Upper lobe of left lung (tissue), 6 donors: ENCODE results near the gene TMEM33. TPM values are rescaled to one million over a fixed set of nuclear protein-coding genes. Genes with fewer than 3 reads are reported as not detected.

Experiments
- ATAC-seq, 2 donors: fragments of 200-7000 bp; cut with Tn5 transposase; one replicate each; pipeline ENCODE4 v1.9.1; 2022; ENCODE audit warnings: mild to moderate bottlenecking in 2 of 2, moderate library complexity in 2 of 2; ENCODE audit not compliant: low FRiP score in 2 of 2
- DNase-seq, 2 donors: peaks; one replicate each; pipeline ENCODE4 v3.0.0-alpha.2; 2019 to 2020
- H3K27ac ChIP-seq, 4 donors: fragments of 200-600 bp; sonication (generic); one replicate each; pipeline ENCODE4 v1.5.1; 2016 to 2019
- H3K27me3 ChIP-seq, 4 donors: fragments of 200-600 bp; sonication (generic); one replicate each; pipeline ENCODE4 v1.5.1; 2017 to 2019
- H3K36me3 ChIP-seq, 4 donors: fragments of 200-600 bp; sonication (generic); one replicate each; pipeline ENCODE4 v1.5.1; 2016 to 2019
- H3K4me1 ChIP-seq, 4 donors: fragments of 200-600 bp; sonication (generic); one replicate each; pipeline ENCODE4 v1.5.1; 2018 to 2019
- H3K4me3 ChIP-seq, 4 donors: fragments of 200-600 bp; sonication (generic); one replicate each; pipeline ENCODE4 v1.5.1; 2017 to 2019; ENCODE audit warnings: mild to moderate bottlenecking in 2 of 4, moderate library complexity in 1 of 4
- H3K9me3 ChIP-seq, 4 donors: fragments of 200-600 bp; sonication (generic); one replicate each; pipeline ENCODE4 v1.5.1; 2018 to 2019
- EP300 ChIP-seq, 4 donors: sonication (generic); formaldehyde crosslinking; IDR thresholded peaks; one replicate each; pipeline ENCODE4 v1.5.1; 2017; ENCODE audit warnings: antibody characterized with exemption in 4 of 4, control low read depth in 2 of 4
- POLR2A ChIP-seq, 4 donors: fragments of 450-650 bp; IDR thresholded peaks; one replicate each; pipeline ENCODE4 v1.5.1; 2016 to 2017; ENCODE audit warnings: antibody characterized with exemption in 4 of 4, mild to moderate bottlenecking in 2 of 4
- POLR2AphosphoS5 ChIP-seq, 2 donors: sonication (generic); formaldehyde crosslinking; IDR thresholded peaks; one replicate each; pipeline ENCODE4 v1.5.1; 2017; ENCODE audit warnings: antibody characterized with exemption in 2 of 2
- WGBS, 2 donors: methylation state at CpG; one replicate each; pipeline ENCODE4 v1.1.5; 2017 to 2018; 5-methylcytosine and 5-hydroxymethylcytosine counted together
- small RNA-seq, 4 donors: library from RNA; depleted of rRNA; stranded (forward); fragments of <200 nt; gene quantifications; one replicate each; pipeline ENCODE3, GENCODE V24; 2016
- total RNA-seq, 6 donors: library from RNA; depleted of rRNA in 4 of 6; stranded (reverse); fragments of >200 nt in 4 of 6; gene quantifications; one replicate each; pipeline versions ENCODE4 v1.1.0 to v1.2.1, GENCODE V29; 2016 to 2021
- TF ChIP-seq, protein P1 (sequence below), 6 experiments: fragments of 450-650 bp in 4 of 6; fragments of 200-600 bp in 2 of 6; sonication (generic) in 2 of 6; IDR thresholded peaks; one replicate each; pipeline ENCODE4 v1.5.1; 2016 to 2019; ENCODE audit warnings: antibody characterized with exemption in 6 of 6
- donor health status: DM: no; HTN: no; CAD: no; lungs with moderate emphysema.
- donor health status: DM: no; HTN: yes; CAD: no; lungs with severe emphysema.

The TMEM33 gene
- total RNA-seq, 6 donors from 2014 or later: 14.7 to 68.9 (median 46.9) TPM

DNA sequence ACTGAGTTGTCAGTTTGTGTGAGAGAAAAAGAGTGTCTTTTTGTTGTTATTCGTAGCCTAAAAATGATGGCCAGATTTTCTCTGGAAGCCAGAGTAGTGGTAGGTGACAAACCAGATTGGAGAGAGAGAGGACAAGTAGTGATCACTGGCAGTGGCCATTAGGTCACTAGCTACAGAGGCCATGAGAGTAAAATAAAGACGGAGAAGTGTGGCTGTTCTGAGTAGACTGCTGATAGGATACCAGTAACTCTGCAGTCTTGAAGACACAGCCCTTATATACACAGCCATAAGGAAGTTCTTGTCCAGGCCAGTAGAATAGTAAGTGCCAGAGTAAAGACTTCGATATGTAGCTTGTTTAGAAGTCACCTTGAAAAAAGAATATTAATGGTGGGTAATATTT, 62.8 kb downstream of the TMEM33 start:
- peak overlapping the region in 1 of 4 donors; percentile 10 for H3K27ac ChIP-seq
- no peaks in the 10 kb centered on the region for H3K4me1 ChIP-seq
- H3K9me3 ChIP-seq: no peaks in the 10 kb centered on the region
- TF ChIP-seq POLR2AphosphoS5 (IDR thresholded peaks at IDR 0.05) (no peak), POLR2A (IDR thresholded peaks at IDR 0.05) (no peak), EP300 (IDR thresholded peaks at IDR 0.05) (no peak)
- TF ChIP-seq, protein P1, sequence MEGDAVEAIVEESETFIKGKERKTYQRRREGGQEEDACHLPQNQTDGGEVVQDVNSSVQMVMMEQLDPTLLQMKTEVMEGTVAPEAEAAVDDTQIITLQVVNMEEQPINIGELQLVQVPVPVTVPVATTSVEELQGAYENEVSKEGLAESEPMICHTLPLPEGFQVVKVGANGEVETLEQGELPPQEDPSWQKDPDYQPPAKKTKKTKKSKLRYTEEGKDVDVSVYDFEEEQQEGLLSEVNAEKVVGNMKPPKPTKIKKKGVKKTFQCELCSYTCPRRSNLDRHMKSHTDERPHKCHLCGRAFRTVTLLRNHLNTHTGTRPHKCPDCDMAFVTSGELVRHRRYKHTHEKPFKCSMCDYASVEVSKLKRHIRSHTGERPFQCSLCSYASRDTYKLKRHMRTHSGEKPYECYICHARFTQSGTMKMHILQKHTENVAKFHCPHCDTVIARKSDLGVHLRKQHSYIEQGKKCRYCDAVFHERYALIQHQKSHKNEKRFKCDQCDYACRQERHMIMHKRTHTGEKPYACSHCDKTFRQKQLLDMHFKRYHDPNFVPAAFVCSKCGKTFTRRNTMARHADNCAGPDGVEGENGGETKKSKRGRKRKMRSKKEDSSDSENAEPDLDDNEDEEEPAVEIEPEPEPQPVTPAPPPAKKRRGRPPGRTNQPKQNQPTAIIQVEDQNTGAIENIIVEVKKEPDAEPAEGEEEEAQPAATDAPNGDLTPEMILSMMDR (IDR thresholded peaks at IDR 0.05): no peak
- H3K36me3 ChIP-seq: peaks cover 0 to 7% (median 3%) of the 10 kb centered on the region in 4 donors
- WGBS, 2 donors: 87 to 88% methylated on average over 3 of the region's 3 CpGs
- no peak for DNase-seq
- H3K4me3 ChIP-seq: no peak overlapping the region
- ATAC-seq: no peak
- no peaks in the 10 kb centered on the region for H3K27me3 ChIP-seq

DNA sequence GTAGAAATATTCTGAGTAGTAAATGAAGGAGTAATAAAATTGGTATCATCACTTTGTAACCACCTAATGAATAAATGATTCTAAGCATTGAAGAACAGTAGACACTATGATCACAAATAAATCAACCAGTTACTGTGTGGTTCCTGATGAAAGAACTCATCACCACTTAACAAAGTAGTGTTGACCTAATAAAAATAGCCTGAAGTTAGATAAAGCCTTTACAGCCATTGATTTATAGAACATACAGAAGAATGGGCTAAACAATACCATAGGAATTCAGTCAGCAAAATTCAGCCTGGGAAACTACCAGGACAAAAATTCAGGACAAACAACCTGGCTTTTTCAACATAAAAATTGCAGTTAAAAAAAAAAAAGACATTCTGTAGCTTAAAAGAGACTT, 64.1 kb downstream of the TMEM33 start:
- DNase-seq (no peak), ATAC-seq (no peak)
- H3K9me3 ChIP-seq: no peaks in the 10 kb centered on the region
- no peak overlapping the region for H3K4me3 ChIP-seq
- H3K36me3 ChIP-seq: peaks cover 0 to 7% (median 3%) of the 10 kb centered on the region in 4 donors
- TF ChIP-seq EP300 (IDR thresholded peaks at IDR 0.05): no peak
- no peak for TF ChIP-seq POLR2AphosphoS5 (IDR thresholded peaks at IDR 0.05)
- TF ChIP-seq POLR2A (IDR thresholded peaks at IDR 0.05): no peak
- TF ChIP-seq, protein P1 (IDR thresholded peaks at IDR 0.05): no peak
- H3K4me1 ChIP-seq: no peaks in the 10 kb centered on the region
- H3K27ac ChIP-seq: no peak overlapping the region
- no peaks in the 10 kb centered on the region for H3K27me3 ChIP-seq

DNA sequence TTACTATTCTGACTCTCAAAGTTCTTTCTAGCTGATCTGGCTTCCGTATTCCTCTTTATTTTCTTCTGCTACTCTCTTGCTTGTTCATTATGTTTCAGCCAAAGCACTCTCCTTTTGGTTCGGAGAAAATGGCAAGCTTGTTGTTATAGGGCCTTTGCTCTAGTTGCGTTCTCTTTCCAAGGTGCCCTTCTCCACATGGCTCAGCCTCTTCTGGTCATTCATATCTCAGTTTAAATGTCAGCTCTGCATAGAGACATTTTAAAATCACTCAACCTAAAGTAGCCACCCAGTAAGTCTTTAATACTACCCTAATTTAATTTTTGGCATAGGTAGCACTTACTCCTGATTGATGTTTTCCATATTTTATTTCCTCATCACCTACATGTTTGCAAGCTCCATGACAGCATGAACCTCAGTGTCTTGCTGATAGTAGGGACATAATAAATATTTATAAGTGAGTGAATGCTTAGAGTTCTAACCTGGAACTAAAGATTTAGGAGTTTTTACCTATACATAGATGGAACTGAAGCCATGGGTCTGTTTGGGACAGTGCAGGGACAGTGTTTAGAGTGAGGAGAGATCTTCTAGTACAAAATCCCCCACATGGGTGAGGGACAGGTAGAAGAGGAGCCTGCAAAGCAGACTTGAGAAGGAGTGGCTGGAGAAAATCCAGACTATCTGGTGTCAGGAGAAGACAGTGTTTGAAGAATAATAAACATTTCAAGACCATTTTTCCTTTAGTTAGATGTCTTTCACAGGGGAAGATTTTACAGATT, 73.0 kb downstream of the TMEM33 start:
- Histone ChIP-seq H3K4me1 (no peaks in the 10 kb centered on the region), H3K36me3 (peaks cover 0 to 6% (median 0%) of the 10 kb centered on the region in 4 donors), H3K9me3 (no peaks in the 10 kb centered on the region), H3K4me3 (no peak overlapping the region), H3K27me3 (no peaks in the 10 kb centered on the region), H3K27ac (no peak overlapping the region)
- WGBS, 2 donors: 92 to 96% methylated on average over 3 of the region's 3 CpGs
- TF ChIP-seq EP300 (IDR thresholded peaks at IDR 0.05): no peak
- TF ChIP-seq, protein P1 (IDR thresholded peaks at IDR 0.05): no peak
- TF ChIP-seq POLR2AphosphoS5 (IDR thresholded peaks at IDR 0.05): no peak
- no peak for TF ChIP-seq POLR2A (IDR thresholded peaks at IDR 0.05)
- DNase-seq: no peak
- ATAC-seq: no peak

Small RNAs within 50 kb of the gene (small RNA-seq; reads per million reads assigned to genes)
- gene AC108210.2: 0 reads per million in 4 donors

Other genes starting within 250 kb of the TMEM33 start
- not detected for gene PHOX2B, start 186.7 kb upstream of the TMEM33 start, total RNA-seq
- gene DCAF4L1, start 46.3 kb downstream of the TMEM33 start, total RNA-seq: 1 to 10 TPM in 1 of 6 donors, under 1 TPM in 5; under 0.01 to 1.4 (median 0.29) TPM
- gene SLC30A9, start 55.1 kb downstream of the TMEM33 start, total RNA-seq: 10 to 100 TPM; 21.6 to 66.9 (median 45.1) TPM
- 1 to 10 TPM in 1 of 6 donors, under 1 TPM in 5; under 0.01 to 1.1 (median 0.62) TPM for gene BEND4, start 217.2 kb downstream of the TMEM33 start, total RNA-seq